ENCODE data around the gene MEIS2.

The MEIS2 gene

DNA sequence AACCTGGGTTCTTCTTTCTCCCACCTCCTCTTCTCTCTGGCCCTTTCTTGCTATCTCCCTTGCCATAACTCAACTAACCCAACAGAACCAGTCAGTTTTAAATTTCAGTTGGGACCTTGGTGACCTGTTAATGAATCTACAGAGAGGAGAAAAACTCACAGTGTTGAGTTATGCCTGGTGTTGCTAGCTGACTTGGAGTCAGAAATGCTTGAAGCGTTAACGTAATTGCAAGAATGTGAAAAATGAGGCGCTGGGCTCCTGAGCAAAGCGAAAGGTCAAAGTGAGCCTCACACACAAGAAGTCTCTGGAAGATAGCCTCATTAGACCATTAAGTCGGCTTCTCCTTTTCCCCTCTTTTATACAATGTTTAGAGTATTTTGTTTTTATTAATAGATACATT lies 18.4 kb downstream of the MEIS2 start:
- H3K36me3 ChIP-seq (replicated peaks; ENCODE audit: low read depth, low read length) = peaks cover 3% of the 10 kb centered on the region
- no peaks in the 10 kb centered on the region for H3K4me1 ChIP-seq (ENCODE audit: low read length)
- H3K9me3 ChIP-seq (ENCODE audit: insufficient read depth, low read length) = no peaks in the 10 kb centered on the region
- no peak for TF ChIP-seq EZH2phosphoT487 (IDR thresholded peaks at IDR 0.05; ENCODE audit: low read depth)
- TF ChIP-seq, protein P1, sequence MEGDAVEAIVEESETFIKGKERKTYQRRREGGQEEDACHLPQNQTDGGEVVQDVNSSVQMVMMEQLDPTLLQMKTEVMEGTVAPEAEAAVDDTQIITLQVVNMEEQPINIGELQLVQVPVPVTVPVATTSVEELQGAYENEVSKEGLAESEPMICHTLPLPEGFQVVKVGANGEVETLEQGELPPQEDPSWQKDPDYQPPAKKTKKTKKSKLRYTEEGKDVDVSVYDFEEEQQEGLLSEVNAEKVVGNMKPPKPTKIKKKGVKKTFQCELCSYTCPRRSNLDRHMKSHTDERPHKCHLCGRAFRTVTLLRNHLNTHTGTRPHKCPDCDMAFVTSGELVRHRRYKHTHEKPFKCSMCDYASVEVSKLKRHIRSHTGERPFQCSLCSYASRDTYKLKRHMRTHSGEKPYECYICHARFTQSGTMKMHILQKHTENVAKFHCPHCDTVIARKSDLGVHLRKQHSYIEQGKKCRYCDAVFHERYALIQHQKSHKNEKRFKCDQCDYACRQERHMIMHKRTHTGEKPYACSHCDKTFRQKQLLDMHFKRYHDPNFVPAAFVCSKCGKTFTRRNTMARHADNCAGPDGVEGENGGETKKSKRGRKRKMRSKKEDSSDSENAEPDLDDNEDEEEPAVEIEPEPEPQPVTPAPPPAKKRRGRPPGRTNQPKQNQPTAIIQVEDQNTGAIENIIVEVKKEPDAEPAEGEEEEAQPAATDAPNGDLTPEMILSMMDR (IDR thresholded peaks at IDR 0.05; ENCODE audit: low read depth, low read length) = no peak
- no peaks in the 10 kb centered on the region for H4K20me1 ChIP-seq (ENCODE audit: insufficient read depth, low read length)
- no peaks in the 10 kb centered on the region for H3K27me3 ChIP-seq (ENCODE audit: low read depth, low read length)
- no peaks in the 10 kb centered on the region for H3K79me2 ChIP-seq (ENCODE audit: low read length)
- no peak overlapping the region for H3K27ac ChIP-seq (ENCODE audit: low read length)
- H2AFZ ChIP-seq (ENCODE audit: low read depth, low read length) = no peak overlapping the region
- H3K9ac ChIP-seq (ENCODE audit: low read length) = no peak overlapping the region
- no peak overlapping the region for H3K4me2 ChIP-seq (ENCODE audit: low read length)
- no peak overlapping the region for H3K4me3 ChIP-seq (ENCODE audit: low read length)

DNA sequence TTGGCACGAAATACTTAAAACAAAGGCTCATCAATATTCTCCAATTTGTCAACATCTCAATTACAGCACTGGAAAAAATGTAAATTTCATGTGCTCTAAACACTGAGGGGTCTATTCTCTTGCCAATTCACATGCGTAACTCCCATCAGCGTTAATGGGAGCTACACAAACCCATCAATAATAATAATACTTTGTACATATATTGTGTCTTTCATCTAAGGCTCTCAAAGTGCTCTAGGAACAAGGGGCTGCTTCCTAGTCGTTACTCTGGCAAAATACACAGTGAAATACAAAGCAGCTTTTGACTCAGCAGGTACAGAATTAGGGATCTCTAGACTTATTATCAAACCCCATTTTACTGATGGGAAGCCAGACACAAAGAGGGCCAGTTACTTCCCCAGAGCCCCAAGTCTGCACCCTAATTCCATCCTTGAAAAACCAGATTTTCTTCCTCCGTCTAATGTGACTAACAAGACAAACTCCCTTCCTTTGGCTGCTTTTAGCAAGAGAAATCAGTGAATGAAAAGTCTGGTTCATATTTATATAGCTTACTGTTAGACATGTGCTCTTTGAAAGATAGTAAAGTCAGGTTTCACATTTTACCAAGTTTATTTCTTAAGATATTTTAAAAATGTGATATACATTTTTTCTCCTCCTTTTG lies 20.0 kb downstream of the MEIS2 start:
- no peak overlapping the region for H3K9ac ChIP-seq (ENCODE audit: low read length)
- peaks cover 6% of the 10 kb centered on the region; the same call in 1 of the 2 replicates for H3K4me1 ChIP-seq (ENCODE audit: low read length)
- no peaks in the 10 kb centered on the region for H3K9me3 ChIP-seq (ENCODE audit: insufficient read depth, low read length)
- H2AFZ ChIP-seq (ENCODE audit: low read depth, low read length) = no peak overlapping the region
- no peaks in the 10 kb centered on the region for H3K27me3 ChIP-seq (ENCODE audit: low read depth, low read length)
- no peaks in the 10 kb centered on the region for H3K79me2 ChIP-seq (ENCODE audit: low read length)
- no peak overlapping the region for H3K4me2 ChIP-seq (ENCODE audit: low read length)
- H3K27ac ChIP-seq (ENCODE audit: low read length) = no peak overlapping the region
- H3K36me3 ChIP-seq (replicated peaks; ENCODE audit: low read depth, low read length) = peaks cover 3% of the 10 kb centered on the region
- no peaks in the 10 kb centered on the region for H4K20me1 ChIP-seq (ENCODE audit: insufficient read depth, low read length)
- TF ChIP-seq, protein P1 (IDR thresholded peaks at IDR 0.05; ENCODE audit: low read depth, low read length) = no peak
- H3K4me3 ChIP-seq (ENCODE audit: low read length) = no peak overlapping the region

DNA sequence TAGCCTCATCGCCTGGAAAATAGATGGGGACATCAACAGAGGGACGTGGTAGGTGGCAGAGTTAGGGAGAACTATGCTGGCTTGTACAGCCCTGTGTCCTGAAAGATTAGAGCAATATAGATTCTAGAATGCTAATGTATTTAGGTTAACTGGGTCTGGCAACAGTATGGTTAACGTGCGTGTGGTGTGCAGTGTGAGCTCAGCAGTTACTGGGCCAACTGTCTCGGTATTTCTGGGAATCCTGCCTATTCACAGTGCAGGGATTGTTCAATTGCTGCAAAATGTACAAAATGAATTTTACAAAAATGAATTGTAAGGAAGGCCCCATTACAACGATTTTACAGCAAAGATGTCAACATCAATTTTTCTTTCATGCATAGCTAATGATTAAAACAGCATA lies 20.6 kb downstream of the MEIS2 start:
- H4K20me1 ChIP-seq (ENCODE audit: insufficient read depth, low read length) = no peaks in the 10 kb centered on the region
- H3K27ac ChIP-seq (ENCODE audit: low read length) = no peak overlapping the region
- no peak overlapping the region for H3K9ac ChIP-seq (ENCODE audit: low read length)
- no peak overlapping the region for H3K4me2 ChIP-seq (ENCODE audit: low read length)
- no peak overlapping the region for H2AFZ ChIP-seq (ENCODE audit: low read depth, low read length)
- no peaks in the 10 kb centered on the region for H3K27me3 ChIP-seq (ENCODE audit: low read depth, low read length)
- no peaks in the 10 kb centered on the region for H3K9me3 ChIP-seq (ENCODE audit: insufficient read depth, low read length)
- TF ChIP-seq, protein P1 (IDR thresholded peaks at IDR 0.05; ENCODE audit: low read depth, low read length) = no peak
- TF ChIP-seq EZH2phosphoT487 (IDR thresholded peaks at IDR 0.05; ENCODE audit: low read depth) = no peak
- no peak overlapping the region for H3K4me3 ChIP-seq (ENCODE audit: low read length)
- H3K36me3 ChIP-seq (replicated peaks; ENCODE audit: low read depth, low read length) = peaks cover 3% of the 10 kb centered on the region
- peaks cover 6% of the 10 kb centered on the region; the same call in 1 of the 2 replicates for H3K4me1 ChIP-seq (ENCODE audit: low read length)
- H3K79me2 ChIP-seq (ENCODE audit: low read length) = no peaks in the 10 kb centered on the region

DNA sequence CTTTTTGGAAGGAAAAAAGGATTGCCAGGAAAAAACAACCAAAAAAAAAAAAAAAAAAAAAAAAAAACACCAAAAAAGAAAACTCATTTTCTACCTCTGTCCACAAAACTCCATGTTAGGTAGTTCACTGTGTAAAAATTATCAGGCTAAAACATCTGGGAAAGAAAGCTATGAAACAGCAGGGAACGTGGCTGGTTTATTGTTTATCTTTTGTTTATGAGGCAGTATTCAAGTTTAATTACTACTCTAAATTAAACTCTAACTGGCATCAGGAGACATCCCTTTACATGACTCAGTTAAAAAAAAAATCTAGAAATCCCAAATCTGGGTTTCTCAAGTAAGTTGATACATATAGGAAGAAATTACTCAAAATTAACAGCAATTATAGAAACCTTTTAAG lies 21.8 kb downstream of the MEIS2 start:
- Histone ChIP-seq H3K4me3 (ENCODE audit: low read length) (no peak overlapping the region), H2AFZ (ENCODE audit: low read depth, low read length) (no peak overlapping the region), H3K4me2 (ENCODE audit: low read length) (no peak overlapping the region), H3K36me3 (replicated peaks; ENCODE audit: low read depth, low read length) (peaks cover 3% of the 10 kb centered on the region), H3K27ac (ENCODE audit: low read length) (no peak overlapping the region), H3K79me2 (ENCODE audit: low read length) (no peaks in the 10 kb centered on the region), H3K4me1 (ENCODE audit: low read length) (peaks cover 6% of the 10 kb centered on the region; the same call in 1 of the 2 replicates), H4K20me1 (ENCODE audit: insufficient read depth, low read length) (no peaks in the 10 kb centered on the region), H3K9me3 (ENCODE audit: insufficient read depth, low read length) (no peaks in the 10 kb centered on the region), H3K9ac (ENCODE audit: low read length) (no peak overlapping the region), H3K27me3 (ENCODE audit: low read depth, low read length) (no peaks in the 10 kb centered on the region)
- TF ChIP-seq, protein P1 (IDR thresholded peaks at IDR 0.05; ENCODE audit: low read depth, low read length) = no peak

Measured in OCI-LY3 (cell line).